ENCODE results near the gene MRGPRF.
A peak's percentile ranks its signal among the peaks of the same experiment; 100 is the strongest.
"Not testable (repeated sequence)": the region's sequence is repeated elsewhere in the genome, so short reads cannot be mapped to it uniquely, and the experiment has no call there.

Gene MRGPRF

DNA sequence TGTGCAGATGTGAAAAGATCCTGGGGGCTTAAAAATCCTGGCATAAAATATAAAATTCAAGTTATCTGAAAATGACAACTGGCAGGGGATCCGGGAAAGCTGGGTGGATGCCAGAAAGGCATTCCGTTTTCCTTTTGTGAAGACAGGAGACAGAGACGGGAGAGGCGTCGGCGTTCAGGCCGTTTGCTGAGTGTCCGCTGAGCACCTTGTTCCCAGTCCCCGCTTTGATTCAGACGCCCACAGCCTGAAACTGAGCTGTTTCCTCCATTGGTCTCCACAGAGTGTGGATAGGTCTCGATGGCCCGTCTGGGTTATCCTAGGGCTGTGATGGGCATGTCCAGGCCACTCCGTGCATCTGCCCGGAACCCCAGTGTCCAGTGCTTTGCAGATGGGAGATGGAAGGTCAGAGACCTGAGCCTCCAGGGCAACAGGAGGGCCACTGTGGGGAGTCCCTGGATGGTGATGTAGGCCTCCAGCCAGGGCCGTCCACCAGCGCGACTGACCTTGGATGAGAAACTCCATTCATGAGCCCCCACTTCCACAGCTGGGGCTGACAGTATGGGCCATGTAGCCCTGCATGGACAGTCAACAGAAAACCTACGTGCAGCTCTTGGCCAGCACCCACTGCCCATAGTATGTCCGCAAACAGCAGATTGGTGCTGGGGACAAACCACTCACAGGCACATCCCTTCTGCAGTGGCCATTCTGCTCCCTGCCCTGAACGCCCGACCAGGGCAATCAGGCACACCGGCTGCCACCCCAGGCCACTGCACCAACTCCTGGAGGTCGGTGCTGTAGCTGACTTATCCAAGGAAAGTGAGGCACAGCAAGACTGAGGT is 11.6 kb downstream of the MRGPRF start:
- DNase-seq (ENCODE audit: low spot score) = no peak
- ChIA-PET CTCF (interaction anchor here (0.6 to 1.0 kb wide), 4 partner anchors 9 to 655 kb away, joined by 3 to 4 read pairs (median 3); no protein-coding TSS in a partner anchor), POLR2A (ENCODE audit: low non-redundant PET) (no interaction called here)
- TF ChIP-seq, protein P1, sequence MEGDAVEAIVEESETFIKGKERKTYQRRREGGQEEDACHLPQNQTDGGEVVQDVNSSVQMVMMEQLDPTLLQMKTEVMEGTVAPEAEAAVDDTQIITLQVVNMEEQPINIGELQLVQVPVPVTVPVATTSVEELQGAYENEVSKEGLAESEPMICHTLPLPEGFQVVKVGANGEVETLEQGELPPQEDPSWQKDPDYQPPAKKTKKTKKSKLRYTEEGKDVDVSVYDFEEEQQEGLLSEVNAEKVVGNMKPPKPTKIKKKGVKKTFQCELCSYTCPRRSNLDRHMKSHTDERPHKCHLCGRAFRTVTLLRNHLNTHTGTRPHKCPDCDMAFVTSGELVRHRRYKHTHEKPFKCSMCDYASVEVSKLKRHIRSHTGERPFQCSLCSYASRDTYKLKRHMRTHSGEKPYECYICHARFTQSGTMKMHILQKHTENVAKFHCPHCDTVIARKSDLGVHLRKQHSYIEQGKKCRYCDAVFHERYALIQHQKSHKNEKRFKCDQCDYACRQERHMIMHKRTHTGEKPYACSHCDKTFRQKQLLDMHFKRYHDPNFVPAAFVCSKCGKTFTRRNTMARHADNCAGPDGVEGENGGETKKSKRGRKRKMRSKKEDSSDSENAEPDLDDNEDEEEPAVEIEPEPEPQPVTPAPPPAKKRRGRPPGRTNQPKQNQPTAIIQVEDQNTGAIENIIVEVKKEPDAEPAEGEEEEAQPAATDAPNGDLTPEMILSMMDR (conservative IDR thresholded peaks at IDR 0.05; ENCODE audit: low read depth) = no peak
- H3K27ac ChIP-seq = peak overlapping the region; percentile 82

DNA sequence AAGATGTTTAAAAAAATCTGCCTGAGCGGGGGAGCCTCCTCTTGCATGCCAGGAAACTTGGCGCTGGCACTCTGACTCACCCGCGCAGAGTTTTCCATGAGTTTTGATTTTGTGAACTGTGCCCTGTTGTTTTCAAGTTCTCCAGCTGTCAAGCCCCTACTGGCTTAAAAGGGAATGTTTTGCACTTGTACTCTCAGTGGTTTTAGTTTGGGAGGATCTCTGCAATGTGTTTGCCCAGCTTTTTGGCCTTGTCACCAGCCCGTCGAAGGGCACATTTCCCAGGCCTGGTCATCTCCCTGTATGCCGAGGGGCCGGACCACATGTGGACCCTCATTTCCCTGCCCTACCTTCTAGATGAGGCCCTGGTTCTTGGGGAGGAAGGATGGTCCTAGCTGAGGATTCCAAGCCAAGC is 12.2 kb downstream of the MRGPRF start:
- POLR2A ChIA-PET (ENCODE audit: low non-redundant PET) = no interaction called here
- DNase-seq (ENCODE audit: low spot score) = peak; percentile 61
- TF ChIP-seq, protein P1 (conservative IDR thresholded peaks at IDR 0.05; ENCODE audit: low read depth) = peak; percentile 57
- H3K27ac ChIP-seq = peak overlapping the region; percentile 82
- CTCF ChIA-PET = interaction anchor here (0.7 to 1.0 kb wide), 2 partner anchors 10 to 18 kb away, joined by 3 to 4 read pairs; no protein-coding TSS in a partner anchor

DNA sequence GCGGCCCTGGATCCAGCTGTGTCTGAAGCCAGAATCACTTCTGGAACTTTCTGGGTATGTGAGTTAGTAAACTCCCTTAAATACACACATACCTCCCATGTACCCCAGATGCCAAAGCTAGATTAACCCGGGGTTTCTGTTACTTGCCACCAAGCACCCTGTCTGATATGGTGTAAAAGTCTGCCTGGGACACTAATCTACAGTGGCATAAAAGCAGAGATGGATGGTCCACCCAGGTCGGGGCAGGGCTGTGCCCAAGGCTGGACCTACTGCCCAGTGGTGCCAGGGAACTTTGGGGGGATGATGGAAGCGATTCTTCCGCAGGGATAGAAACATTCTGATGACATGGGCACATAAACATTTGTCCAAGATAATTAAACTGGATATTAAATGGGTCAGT is 12.7 kb downstream of the MRGPRF start:
- ChIA-PET POLR2A (ENCODE audit: low non-redundant PET) (no interaction called here), CTCF (interaction anchor here (1.0 kb wide), 1 partner anchor 10 kb away, joined by 3 read pairs; no protein-coding TSS in a partner anchor)
- TF ChIP-seq, protein P1 (conservative IDR thresholded peaks at IDR 0.05; ENCODE audit: low read depth) = no peak
- peak overlapping the region; percentile 82 for H3K27ac ChIP-seq
- DNase-seq (ENCODE audit: low spot score) = no peak

DNA sequence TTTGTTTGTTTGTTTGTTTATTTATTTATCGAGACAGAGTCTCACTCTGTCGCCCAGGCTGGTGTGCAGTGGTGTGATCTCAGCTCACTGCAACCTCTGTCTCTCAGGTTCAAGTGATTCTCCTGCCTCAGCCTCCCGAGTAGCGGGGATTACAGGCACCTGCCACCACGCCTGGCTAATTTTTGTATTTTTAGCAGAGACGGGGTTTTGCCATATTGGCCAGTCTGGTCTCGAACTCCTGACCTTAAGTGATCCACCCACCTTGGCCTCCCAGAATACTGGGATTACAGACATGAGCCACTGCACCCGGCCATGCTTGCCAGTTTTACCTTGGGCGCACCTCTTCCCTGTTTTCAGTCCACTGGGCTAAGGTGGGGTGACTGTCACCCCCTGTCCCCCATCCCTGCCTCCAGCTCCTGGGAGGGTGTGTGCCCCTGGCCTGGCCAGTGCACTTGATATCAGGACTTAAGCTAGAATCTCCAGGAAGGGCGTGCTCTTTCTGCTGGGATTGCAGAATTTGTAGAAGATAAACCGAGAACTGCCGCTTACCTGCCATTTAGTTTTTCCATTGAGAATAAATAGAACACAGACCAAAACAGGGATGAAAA is 13.2 kb downstream of the MRGPRF start:
- H3K27ac ChIP-seq = peak overlapping the region; percentile 82; the same call in 1 of the 2 replicates

DNA sequence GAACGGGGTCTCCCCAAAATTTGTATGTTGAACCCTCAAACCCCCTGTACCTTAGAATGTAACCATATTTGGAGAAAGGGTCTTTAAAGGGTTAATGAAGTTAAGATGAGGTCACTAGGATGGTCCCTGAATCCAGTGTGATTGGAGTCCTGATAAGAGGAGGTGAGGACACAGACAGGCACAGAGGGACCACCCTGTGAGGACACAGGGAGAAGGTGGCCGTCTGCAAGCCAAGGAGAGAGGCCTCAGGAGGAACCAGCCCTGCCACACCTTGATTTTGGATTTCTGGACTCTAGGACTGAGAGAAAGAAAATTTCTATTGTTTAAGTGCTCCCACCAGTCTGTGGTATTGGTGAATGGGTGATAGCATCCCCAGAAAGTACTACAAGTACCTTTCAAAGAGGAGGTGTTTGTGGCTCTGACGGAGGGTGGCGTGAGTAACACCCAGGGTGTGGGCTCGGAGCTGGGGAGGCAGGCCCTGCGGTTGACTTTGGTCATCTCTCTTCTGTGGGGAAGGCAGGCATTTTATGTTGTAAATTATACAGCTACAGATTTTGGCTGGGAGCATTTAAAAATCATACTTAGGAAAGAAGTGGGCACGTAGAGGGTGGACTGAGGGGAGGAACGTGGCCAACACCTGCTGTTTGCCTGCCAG is 13.8 kb downstream of the MRGPRF start:
- TF ChIP-seq, protein P1 (conservative IDR thresholded peaks at IDR 0.05; ENCODE audit: low read depth) = no peak
- POLR2A ChIA-PET (ENCODE audit: low non-redundant PET) = no interaction called here
- CTCF ChIA-PET = no interaction called here

More for the DNA sequence above, 13.2 kb downstream of the MRGPRF start:
- DNase-seq (ENCODE audit: low spot score); CTCF ChIA-PET; POLR2A ChIA-PET (ENCODE audit: low non-redundant PET): not testable (repeated sequence)

DNA sequence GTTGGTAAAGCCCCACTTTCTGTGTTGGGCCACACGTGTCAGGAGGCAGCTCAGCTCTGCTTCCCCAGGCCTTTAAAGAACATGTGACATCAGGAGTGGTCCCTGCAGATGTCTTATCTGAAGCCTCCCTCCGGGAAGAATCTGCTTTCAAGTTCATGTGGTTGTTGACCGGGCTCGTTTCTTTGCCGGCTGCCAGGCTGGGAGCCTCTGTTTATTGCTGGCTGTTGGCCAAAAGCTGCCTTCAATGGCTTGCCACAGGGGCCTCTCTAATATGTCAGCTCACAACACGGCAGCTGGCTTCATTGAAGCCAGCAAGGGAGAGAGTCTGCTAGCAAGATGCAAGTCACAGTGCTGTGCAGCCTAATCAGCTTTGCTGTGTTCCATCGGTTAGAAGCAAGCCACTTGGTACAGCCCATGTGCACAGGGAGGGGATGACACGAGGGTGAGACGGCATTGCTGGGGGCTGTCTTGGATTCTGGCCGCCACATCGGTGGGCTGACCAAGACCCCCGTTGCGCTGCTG is 14.6 kb downstream of the MRGPRF start:
- no peak overlapping the region for H3K27ac ChIP-seq
- POLR2A ChIA-PET (ENCODE audit: low non-redundant PET) = no interaction called here
- DNase-seq (ENCODE audit: low spot score) = no peak
- TF ChIP-seq, protein P1 (conservative IDR thresholded peaks at IDR 0.05; ENCODE audit: low read depth) = no peak
- CTCF ChIA-PET = no interaction called here

More for the DNA sequence above, 13.8 kb downstream of the MRGPRF start:
- DNase-seq (ENCODE audit: low spot score) = no peak
- no peak overlapping the region for H3K27ac ChIP-seq
